Measurements from ENCODE around the gene ACSF2.
"Not testable (repeated sequence)": the region's sequence is repeated elsewhere in the genome, so short reads cannot be mapped to it uniquely, and the experiment has no call there.

The ACSF2 gene

DNA sequence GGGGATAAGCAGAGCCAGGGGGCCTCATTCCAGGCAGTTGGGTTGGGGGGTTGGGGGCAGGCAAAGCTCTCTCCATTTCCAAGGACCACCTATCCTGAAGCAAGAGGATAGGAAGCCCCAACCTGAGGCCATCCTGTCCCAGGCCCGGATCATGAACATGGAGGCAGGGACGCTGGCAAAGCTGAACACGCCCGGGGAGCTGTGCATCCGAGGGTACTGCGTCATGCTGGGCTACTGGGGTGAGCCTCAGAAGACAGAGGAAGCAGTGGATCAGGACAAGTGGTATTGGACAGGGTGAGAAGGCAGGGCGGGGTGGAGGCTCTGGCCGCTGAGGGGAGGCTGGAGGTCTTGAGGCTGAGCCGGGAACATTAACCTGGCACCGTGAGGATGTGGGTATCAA lies 46.3 kb downstream of the ACSF2 start:
- TF ChIP-seq, protein P1, sequence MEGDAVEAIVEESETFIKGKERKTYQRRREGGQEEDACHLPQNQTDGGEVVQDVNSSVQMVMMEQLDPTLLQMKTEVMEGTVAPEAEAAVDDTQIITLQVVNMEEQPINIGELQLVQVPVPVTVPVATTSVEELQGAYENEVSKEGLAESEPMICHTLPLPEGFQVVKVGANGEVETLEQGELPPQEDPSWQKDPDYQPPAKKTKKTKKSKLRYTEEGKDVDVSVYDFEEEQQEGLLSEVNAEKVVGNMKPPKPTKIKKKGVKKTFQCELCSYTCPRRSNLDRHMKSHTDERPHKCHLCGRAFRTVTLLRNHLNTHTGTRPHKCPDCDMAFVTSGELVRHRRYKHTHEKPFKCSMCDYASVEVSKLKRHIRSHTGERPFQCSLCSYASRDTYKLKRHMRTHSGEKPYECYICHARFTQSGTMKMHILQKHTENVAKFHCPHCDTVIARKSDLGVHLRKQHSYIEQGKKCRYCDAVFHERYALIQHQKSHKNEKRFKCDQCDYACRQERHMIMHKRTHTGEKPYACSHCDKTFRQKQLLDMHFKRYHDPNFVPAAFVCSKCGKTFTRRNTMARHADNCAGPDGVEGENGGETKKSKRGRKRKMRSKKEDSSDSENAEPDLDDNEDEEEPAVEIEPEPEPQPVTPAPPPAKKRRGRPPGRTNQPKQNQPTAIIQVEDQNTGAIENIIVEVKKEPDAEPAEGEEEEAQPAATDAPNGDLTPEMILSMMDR (conservative IDR thresholded peaks at IDR 0.05) = no peak
- no peak for TF ChIP-seq ZFX (IDR thresholded peaks at IDR 0.05)
- no peak overlapping the region for H3K27ac ChIP-seq

DNA sequence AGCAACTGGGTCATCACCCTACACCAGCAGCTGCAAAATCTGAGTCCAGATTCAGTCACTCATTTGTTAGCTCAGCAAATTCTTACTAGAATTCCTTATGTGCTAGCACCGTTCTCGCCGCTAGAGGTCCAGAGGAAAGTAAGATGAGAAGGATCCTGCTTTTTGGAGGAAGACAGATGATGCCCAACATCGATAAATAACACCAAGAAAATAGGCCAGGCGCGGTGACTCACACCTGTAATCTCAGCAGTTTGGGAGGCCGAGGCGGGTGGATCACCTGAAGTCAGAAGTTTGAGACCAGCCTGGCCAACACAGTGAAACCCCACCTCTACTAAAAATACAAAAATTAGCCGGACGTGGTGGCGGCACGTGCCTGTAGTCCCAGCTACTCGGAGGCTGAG lies 46.7 kb downstream of the ACSF2 start:
- TF ChIP-seq, protein P1 (conservative IDR thresholded peaks at IDR 0.05) = peak; percentile 73
- not testable (repeated sequence) for H3K27ac ChIP-seq

DNA sequence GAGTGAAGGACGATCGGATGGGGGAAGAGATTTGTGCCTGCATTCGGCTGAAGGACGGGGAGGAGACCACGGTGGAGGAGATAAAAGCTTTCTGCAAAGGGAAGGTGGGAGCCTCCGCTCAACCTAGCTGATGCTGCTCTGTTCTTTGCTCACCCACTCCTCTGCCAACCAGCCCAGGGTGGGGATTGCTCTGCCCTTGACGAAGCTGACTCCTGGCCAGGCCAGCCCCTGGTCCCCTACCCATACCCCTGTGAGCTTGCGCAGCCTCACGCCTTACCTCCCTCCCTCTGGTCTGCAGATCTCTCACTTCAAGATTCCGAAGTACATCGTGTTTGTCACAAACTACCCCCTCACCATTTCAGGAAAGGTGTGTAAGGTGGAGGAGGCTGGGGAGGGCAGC lies 47.9 kb downstream of the ACSF2 start:
- H3K27ac ChIP-seq = no peak overlapping the region
- TF ChIP-seq, protein P1 (conservative IDR thresholded peaks at IDR 0.05) = no peak
- TF ChIP-seq ZFX (IDR thresholded peaks at IDR 0.05) = no peak

DNA sequence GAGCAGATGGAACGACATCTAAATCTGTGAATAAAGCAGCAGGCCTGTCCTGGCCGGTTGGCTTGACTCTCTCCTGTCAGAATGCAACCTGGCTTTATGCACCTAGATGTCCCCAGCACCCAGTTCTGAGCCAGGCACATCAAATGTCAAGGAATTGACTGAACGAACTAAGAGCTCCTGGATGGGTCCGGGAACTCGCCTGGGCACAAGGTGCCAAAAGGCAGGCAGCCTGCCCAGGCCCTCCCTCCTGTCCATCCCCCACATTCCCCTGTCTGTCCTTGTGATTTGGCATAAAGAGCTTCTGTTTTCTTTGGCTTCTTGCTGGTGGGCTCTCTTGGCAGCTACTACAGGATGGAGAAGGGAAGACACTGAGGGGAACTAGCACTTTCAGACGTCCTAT lies 48.5 kb downstream of the ACSF2 start:
- H3K27ac ChIP-seq = no peak overlapping the region
- TF ChIP-seq, protein P1 (conservative IDR thresholded peaks at IDR 0.05) = no peak
- TF ChIP-seq ZFX (IDR thresholded peaks at IDR 0.05) = no peak

DNA sequence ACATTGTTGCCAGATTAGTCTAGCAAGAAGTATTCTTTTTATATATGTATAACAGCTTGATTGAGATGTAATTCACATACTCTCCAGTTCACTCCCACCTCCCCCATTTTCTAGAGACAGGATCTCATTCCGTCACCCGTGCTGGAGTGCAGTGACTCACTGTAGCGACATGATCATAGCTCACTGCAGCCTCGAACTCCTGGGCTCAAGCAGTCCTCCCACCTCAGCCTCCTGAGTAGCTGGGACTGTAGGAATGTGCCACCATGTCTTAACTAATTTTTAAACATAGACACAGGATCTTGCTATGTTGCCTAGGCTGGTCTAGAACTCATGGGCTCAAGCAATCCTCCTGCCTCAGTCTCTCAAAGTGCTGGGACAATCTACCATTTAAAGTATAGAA lies 49.3 kb downstream of the ACSF2 start:
- TF ChIP-seq, protein P1 (conservative IDR thresholded peaks at IDR 0.05) = no peak
- TF ChIP-seq ZFX (IDR thresholded peaks at IDR 0.05) = no peak
- no peak overlapping the region for H3K27ac ChIP-seq

DNA sequence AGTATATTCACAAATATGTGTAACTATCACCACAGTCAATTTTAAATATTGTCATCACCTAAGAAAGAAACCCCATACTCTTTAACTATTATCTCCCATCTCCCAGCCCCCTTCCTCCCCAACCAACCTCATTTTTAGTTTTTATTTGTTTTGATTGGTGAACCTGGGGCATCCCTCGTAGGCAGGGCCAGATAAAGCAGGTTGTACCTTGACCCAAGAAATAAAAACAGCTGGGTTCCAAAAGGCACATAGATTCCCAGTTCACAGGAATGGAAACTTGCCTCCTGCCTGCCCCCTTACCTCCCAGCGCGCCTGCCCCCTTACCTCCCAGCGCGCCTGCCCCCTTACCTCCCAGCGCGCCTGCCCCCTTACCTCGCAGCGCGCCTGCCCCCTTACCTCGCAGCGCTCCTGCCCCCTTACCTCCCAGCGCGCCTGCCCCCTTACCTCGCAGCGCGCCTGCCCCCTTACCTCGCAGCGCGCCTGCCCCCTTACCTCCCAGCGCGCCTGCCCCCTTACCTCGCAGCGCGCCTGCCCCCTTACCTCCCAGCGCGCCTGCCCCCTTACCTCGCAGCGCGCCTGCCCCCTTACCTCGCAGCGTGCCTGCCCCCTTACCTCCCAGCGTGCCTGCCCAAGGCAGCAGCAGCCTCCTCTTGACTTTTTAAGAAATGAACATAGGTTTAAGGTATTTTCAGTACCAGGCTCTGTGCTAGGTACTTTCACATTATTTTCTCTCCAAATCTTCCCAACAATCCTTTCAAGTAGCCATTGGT lies 49.9 kb downstream of the ACSF2 start:
- H3K27ac ChIP-seq = not testable (repeated sequence)

DNA sequence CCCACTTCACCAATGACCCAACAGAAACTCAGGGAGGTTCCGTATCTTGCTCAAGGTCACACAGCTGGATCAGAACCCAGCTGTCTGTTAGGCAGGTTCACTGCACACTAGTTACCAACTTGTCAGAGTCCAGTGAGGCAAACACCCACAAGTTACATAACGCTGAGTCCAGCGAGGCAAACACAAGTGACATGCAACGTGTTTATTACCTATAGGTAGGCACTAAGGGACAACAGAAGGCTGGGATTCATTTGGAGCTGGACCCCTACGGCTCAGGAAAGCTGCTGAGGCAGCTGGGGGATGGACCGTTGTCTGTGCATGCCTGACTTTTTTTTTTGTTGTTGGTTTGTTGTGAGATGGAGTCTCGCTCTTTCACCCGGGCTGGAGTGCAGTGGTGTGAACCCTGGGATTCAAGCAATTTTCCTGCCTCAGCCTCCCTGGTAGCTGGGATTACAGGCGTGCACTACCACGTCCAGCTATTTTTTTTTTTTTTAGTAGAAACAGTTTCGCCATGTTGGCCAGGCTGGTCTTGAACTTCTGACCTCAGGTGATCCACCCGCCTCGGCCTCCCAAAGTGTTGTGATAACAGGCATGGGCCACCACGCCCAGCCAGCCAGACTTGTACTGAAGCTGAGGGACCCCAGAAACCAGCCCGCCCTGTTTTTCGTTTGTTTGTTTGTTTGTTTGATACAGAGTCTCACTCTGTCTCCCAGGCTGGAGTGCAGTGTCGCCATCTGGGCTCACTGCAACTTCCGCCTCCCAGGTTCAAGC lies 50.7 kb downstream of the ACSF2 start:
- TF ChIP-seq, protein P1 (conservative IDR thresholded peaks at IDR 0.05) = no peak
- no peak for TF ChIP-seq ZFX (IDR thresholded peaks at IDR 0.05)
- H3K27ac ChIP-seq = no peak overlapping the region; the same call in 1 of the 2 replicates
